Ovary (tissue), 3 donors: ENCODE results near the gene CCDC126.

Experiments used
- CTCF ChIP-seq, 3 donors: fragments of 450-650 bp in 2 of 3; fragments of 200-600 bp in 1 of 3; IDR thresholded peaks; one replicate each; pipeline versions ENCODE4 v1.5.1 to v1.8.0; 2016 to 2022; ENCODE audit warnings: antibody characterized with exemption in 3 of 3, mild to moderate bottlenecking in 1 of 3
- POLR2A ChIP-seq: fragments of 450-650 bp; IDR thresholded peaks from one replicate; pipeline ENCODE4 v1.6.1; 2017; ENCODE audit warnings: antibody characterized with exemption, mild to moderate bottlenecking, moderate library complexity
- donor health status: DM: no; HTN: no; CAD: no.

DNA sequence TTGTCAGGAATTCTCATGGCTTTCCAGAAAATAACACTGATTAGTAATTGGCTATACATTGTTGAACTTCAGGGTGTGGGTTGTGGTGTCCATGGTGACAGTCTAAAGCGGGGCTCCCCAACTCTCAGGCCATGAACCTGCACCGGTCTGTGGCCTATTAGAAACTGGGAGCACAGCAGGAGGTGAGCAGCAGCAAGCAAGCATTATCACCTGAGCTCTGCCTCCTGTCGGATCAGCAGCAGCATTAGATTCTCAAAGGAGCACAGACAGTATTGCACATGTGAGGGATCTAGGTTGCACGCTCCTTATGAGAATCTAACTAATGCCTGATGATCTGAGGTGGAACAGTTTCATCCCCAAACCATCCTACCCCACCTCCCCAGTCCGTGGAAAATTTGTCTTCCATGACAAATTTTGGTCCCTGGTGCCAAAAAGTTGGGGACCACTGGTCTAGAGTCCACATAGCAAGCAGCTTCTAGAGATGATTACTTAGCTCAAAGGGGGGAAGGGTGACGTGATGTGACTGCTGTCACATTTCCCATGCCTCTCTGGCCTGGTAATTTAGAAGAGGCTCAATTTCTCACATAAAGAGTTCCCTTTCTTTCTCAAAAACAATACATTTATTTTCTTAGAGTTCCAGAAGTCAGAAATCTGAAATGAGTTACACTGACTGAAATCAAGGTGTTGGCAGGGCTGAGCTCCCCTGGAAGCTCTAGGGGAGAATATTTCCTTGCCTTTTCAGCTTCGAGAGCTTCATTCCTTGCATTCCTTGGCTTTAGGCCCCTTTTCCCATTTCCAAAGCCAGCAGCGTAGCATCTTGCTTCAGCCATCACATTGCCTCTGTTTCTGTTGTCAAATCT lies 65.2 kb downstream of the CCDC126 start:
- no peak for TF ChIP-seq CTCF (IDR thresholded peaks at IDR 0.05)
- TF ChIP-seq POLR2A: no peak
